HepG2 (cell line): ENCODE data around the gene TMEM116. TPM values are rescaled to one million over a fixed set of nuclear protein-coding genes. Genes with fewer than 3 reads are reported as not detected.

ENCODE experiments used
- CSRNP2 ChIP-seq: sonication (generic); formaldehyde crosslinking; conservative IDR thresholded peaks from 2 replicates; pipeline ENCODE4 v1.8.0; 2022; ENCODE audit warnings: low read depth, missing genetic modification reagents
- ELF1 ChIP-seq: sonication (generic); formaldehyde crosslinking; IDR thresholded peaks from 2 replicates; pipeline ENCODE4 v1.4.0; 2020; ENCODE audit warnings: missing genetic modification reagents
- HOXD1 ChIP-seq: sonication (generic); formaldehyde crosslinking; IDR thresholded peaks from 2 replicates; pipeline ENCODE4 v1.5.0; 2020; ENCODE audit warnings: missing genetic modification reagents
- KDM1A ChIP-seq: IDR thresholded peaks from 2 replicates; pipeline ENCODE4 v1.6.1; 2016; ENCODE audit warnings: missing compliant biosample characterization
- KLF13 ChIP-seq: sonication (generic); formaldehyde crosslinking; IDR thresholded peaks from 2 replicates; pipeline ENCODE4 v1.4.0; 2020; ENCODE audit warnings: mild to moderate bottlenecking, missing genetic modification reagents
- KLF16 ChIP-seq, 2 experiments: sonication (generic) in 1 of 2; formaldehyde crosslinking in 1 of 2; IDR thresholded peaks; 2 replicates each; pipeline versions ENCODE4 v1.6.1 to v1.8.0; 2016 to 2023; ENCODE audit warnings: missing genetic modification reagents in 2 of 2, missing compliant biosample characterization in 1 of 2
- MZF1 ChIP-seq: sonication (generic); formaldehyde crosslinking; IDR thresholded peaks from 2 replicates; pipeline ENCODE4 v1.8.1; 2023; ENCODE audit warnings: mild to moderate bottlenecking, missing genetic modification reagents, borderline replicate concordance
- NCOA1 ChIP-seq: sonication (generic); formaldehyde crosslinking; IDR thresholded peaks from 2 replicates; pipeline ENCODE4 v1.9.0; 2021; ENCODE audit warnings: missing genetic modification reagents
- REL ChIP-seq: sonication (generic); formaldehyde crosslinking; conservative IDR thresholded peaks from 2 replicates; pipeline ENCODE4 v1.8.0; 2022; ENCODE audit warnings: mild to moderate bottlenecking, missing genetic modification reagents, moderate library complexity
- SMAD1 ChIP-seq: sonication (generic); formaldehyde crosslinking; IDR thresholded peaks from 2 replicates; pipeline ENCODE4 v1.4.0; 2020; ENCODE audit warnings: missing genetic modification reagents, low read depth, mild to moderate bottlenecking, borderline replicate concordance
- SNAPC2 ChIP-seq: sonication (generic); formaldehyde crosslinking; IDR thresholded peaks from 2 replicates; pipeline ENCODE4 v1.8.1; 2022; ENCODE audit warnings: mild to moderate bottlenecking, missing genetic modification reagents
- SPEN ChIP-seq: sonication (generic); formaldehyde crosslinking; IDR thresholded peaks from 2 replicates; pipeline ENCODE4 v1.5.1; 2020; ENCODE audit warnings: low read depth, mild to moderate bottlenecking, missing genetic modification reagents
- SRSF1 ChIP-seq: fragments of 200-400 bp; formaldehyde crosslinking; optimal IDR thresholded peaks from 2 replicates; pipeline ENCODE3; 2017; ENCODE audit warnings: mild to moderate bottlenecking, low read depth, low read length, moderate library complexity
- TGIF2 ChIP-seq: IDR thresholded peaks from 2 replicates; pipeline ENCODE4 v1.6.1; 2016; ENCODE audit warnings: control low read depth, missing compliant biosample characterization
- USF2 ChIP-seq, 2 experiments: sonication (generic) in 1 of 2; formaldehyde crosslinking in 1 of 2; IDR thresholded peaks; 2 replicates each; pipeline versions ENCODE4 v1.5.1 to v1.6.1; 2011 to 2020; ENCODE audit warnings: borderline replicate concordance in 1 of 2, low read depth in 1 of 2, low read length in 1 of 2, mild to moderate bottlenecking in 1 of 2, missing genetic modification reagents in 1 of 2, moderate library complexity in 1 of 2
- ZFX ChIP-seq: sonication (generic); formaldehyde crosslinking; IDR thresholded peaks from 2 replicates; pipeline ENCODE4 v1.4.0; 2020; ENCODE audit warnings: mild to moderate bottlenecking, low read depth, missing genetic modification reagents, moderate library complexity
- ZNF143 ChIP-seq: sonication (generic); formaldehyde crosslinking; IDR thresholded peaks from 2 replicates; pipeline ENCODE4 v1.4.0; 2020; ENCODE audit warnings: missing genetic modification reagents
- ZNF17 ChIP-seq: sonication (generic); formaldehyde crosslinking; IDR thresholded peaks from 2 replicates; pipeline ENCODE4 v1.5.0; 2020; ENCODE audit warnings: mild to moderate bottlenecking, missing genetic modification reagents
- ZNF225 ChIP-seq: sonication (generic); formaldehyde crosslinking; IDR thresholded peaks from 2 replicates; pipeline ENCODE4 v1.4.0; 2020; ENCODE audit warnings: mild to moderate bottlenecking, missing genetic modification reagents
- ZNF282 ChIP-seq: fragments of 450-650 bp; IDR thresholded peaks from 2 replicates; pipeline ENCODE4 v1.6.1; 2018; ENCODE audit not compliant: partially characterized antibody
- ZNF501 ChIP-seq: sonication (generic); formaldehyde crosslinking; IDR thresholded peaks from 2 replicates; pipeline ENCODE4 v1.5.1; 2020; ENCODE audit warnings: mild to moderate bottlenecking, moderate library complexity, missing genetic modification reagents
- ZNF510 ChIP-seq: sonication (generic); formaldehyde crosslinking; IDR thresholded peaks from 2 replicates; pipeline ENCODE4 v1.4.0; 2020; ENCODE audit warnings: low read depth, mild to moderate bottlenecking, missing genetic modification reagents
- ZNF550 ChIP-seq: sonication (generic); formaldehyde crosslinking; IDR thresholded peaks from 2 replicates; pipeline ENCODE4 v1.4.0; 2020; ENCODE audit warnings: mild to moderate bottlenecking, missing genetic modification reagents, borderline replicate concordance
- ZNF567 ChIP-seq: sonication (generic); formaldehyde crosslinking; IDR thresholded peaks from 2 replicates; pipeline ENCODE4 v1.8.1; 2023; ENCODE audit warnings: mild to moderate bottlenecking, missing genetic modification reagents, borderline replicate concordance
- ZNF615 ChIP-seq: sonication (generic); formaldehyde crosslinking; IDR thresholded peaks from 2 replicates; pipeline ENCODE4 v1.5.0; 2020; ENCODE audit warnings: mild to moderate bottlenecking, missing genetic modification reagents, borderline replicate concordance
- ZNF784 ChIP-seq: sonication (generic); formaldehyde crosslinking; IDR thresholded peaks from 2 replicates; pipeline ENCODE4 v1.5.1; 2020; ENCODE audit warnings: missing genetic modification reagents, mild to moderate bottlenecking, borderline replicate concordance
- polyA plus RNA-seq, 8 experiments: library from polyadenylated mRNA; depleted of rRNA in 3 of 8; stranded (reverse) in 7 of 8; unstranded in 1 of 8; fragments of >200 nt; fragmentation: Illumina TruSeq in 4 of 8; extraction: Trizol in 4 of 8; gene quantifications; 2 replicates each; pipeline versions ENCODE4 v1.2.1 to v1.2.3, GENCODE V29; 2011 to 2016; ENCODE audit warnings: low read depth in 4 of 8, missing spikeins in 1 of 8, mixed read lengths in 1 of 8; ENCODE audit not compliant: insufficient read depth in 1 of 8
- total RNA-seq, 5 experiments: library from RNA; depleted of rRNA; stranded (reverse); fragments of >200 nt; fragmentation: Illumina TruSeq; extraction: Trizol; gene quantifications; 2 replicates each; pipeline ENCODE4 v1.2.3, GENCODE V29; 2016; ENCODE audit warnings: low read depth in 1 of 5

The TMEM116 gene
- total and polyA plus RNA-seq, 2 of the 13 experiments (the other 11 are each of a cell fraction or from before 2014, with no cell fraction given), result 14.0 to 17.8 TPM

GRCh38 chr12:112012775-112013600 is at the start of gene TMEM116, which contains the start of gene ERP29 (continued):
- TF ChIP-seq ZNF550 (no peak), ZNF784 (CRISPR knock-in tag) (peak; percentile 78), SRSF1 (no peak), REL (peak; percentile 60), ZNF510 (CRISPR knock-in tag) (peak; percentile 71), KLF13 (CRISPR knock-in tag) (peak; percentile 65; the same call in 1 of the 2 replicates), ZFX (CRISPR knock-in tag) (peak; percentile 95), HOXD1 (peak; percentile 11; the same call in 1 of the 2 replicates), USF2 (IDR thresholded peaks at IDR 0.05; ENCODE audit: low read depth, low read length) (peak; percentile 98), USF2 (CRISPR knock-in tag; IDR thresholded peaks at IDR 0.05; ENCODE audit: borderline replicate concordance) (peak; percentile 97; the same call in 1 of the 2 replicates), TGIF2 (CRISPR knock-in tag) (no peak; the same call in 1 of the 2 replicates), KLF16 (CRISPR knock-in tag; IDR thresholded peaks at IDR 0.05) (peak; percentile 81; a peak in 1 of 4 replicates), SPEN (CRISPR knock-in tag) (peak; percentile 57), MZF1 (CRISPR knock-in tag) (no peak), ZNF615 (CRISPR knock-in tag) (no peak), ZNF567 (peak; percentile 72), ZNF501 (CRISPR knock-in tag) (no peak), SMAD1 (no peak), KDM1A (no peak), ZNF225 (CRISPR knock-in tag) (peak; percentile 26; the same call in 1 of the 2 replicates), ZNF282 (no peak), ZNF17 (no peak), SNAPC2 (CRISPR knock-in tag) (no peak; the same call in 1 of the 2 replicates), NCOA1 (0 out of 2 replicates have a peak, but pooled peaks have one; percentile 13), ZNF143 (CRISPR knock-in tag) (peak; percentile 41), ELF1 (CRISPR knock-in tag) (peak; percentile 45), CSRNP2 (CRISPR knock-in tag) (no peak)
